Bronchial epithelial cell (primary cell): Measurements from ENCODE around the gene TOP3A. TPM values are rescaled to one million over a fixed set of nuclear protein-coding genes. Genes with fewer than 3 reads are reported as not detected.

Experiments
- DNase-seq: peaks from one replicate; pipeline ENCODE4 v3.0.0-alpha.2; 2010; ENCODE audit warnings: low read depth
- FAIRE-seq: peaks from 2 replicates; lab custom pipeline; 2011; peaks lifted over from hg19 to GRCh38; lab: Jason Lieb, UNC
- H3K27me3 ChIP-seq: 2 replicates; pipeline ENCODE4 v1.5.1; 2011; ENCODE audit warnings: low read length; ENCODE audit not compliant: control insufficient read depth, insufficient read depth
- H3K36me3 ChIP-seq: 2 replicates; pipeline ENCODE4 v1.5.1; 2011; ENCODE audit warnings: low read length; ENCODE audit not compliant: control insufficient read depth, insufficient read depth
- H3K4me3 ChIP-seq: 2 replicates; pipeline ENCODE4 v1.5.1; 2011; ENCODE audit warnings: mild to moderate bottlenecking, low read depth, low read length, control low read depth
- total RNA-seq: library from RNA; depleted of rRNA; stranded (reverse); fragments of >200 nt; gene quantifications from 2 replicates; pipeline ENCODE4 v1.2.1, GENCODE V29; 2014
- TF ChIP-seq, protein P1 (sequence below): IDR thresholded peaks from 2 replicates; pipeline ENCODE4 v1.5.1; 2011; ENCODE audit warnings: mild to moderate bottlenecking, moderate library complexity, low read length, control low read depth, inconsistent platforms; ENCODE audit not compliant: insufficient read depth, severe bottlenecking

The TOP3A gene
- total RNA-seq, 1 donor from 2014 or later = 22.4 TPM

DNA sequence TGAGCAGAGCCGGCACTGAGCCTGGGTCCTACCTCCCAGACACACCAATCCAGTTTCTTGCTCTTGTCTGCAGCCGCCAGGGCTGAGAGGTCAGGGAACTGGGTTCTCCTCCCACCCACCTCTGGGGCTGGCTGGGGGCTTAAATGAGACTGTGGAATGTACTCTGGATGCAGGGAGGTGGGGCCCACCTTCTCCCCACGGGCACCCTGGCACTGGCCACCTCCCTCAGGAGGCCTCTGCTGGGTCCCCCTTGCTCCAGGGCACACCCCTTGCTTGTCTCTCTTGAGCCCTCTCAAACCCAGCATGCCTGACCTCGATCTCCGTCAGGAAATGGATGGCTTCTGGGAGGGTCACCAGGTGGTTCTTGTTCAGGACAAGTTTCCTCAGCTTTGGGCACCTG is 62.6 kb downstream of the TOP3A start:
- Histone ChIP-seq H3K27me3 (no peaks in the 10 kb centered on the region), H3K4me3 (no peak overlapping the region), H3K36me3 (peaks cover 70% of the 10 kb centered on the region)
- DNase-seq (no peak), FAIRE-seq (no peak)
- TF ChIP-seq, protein P1, sequence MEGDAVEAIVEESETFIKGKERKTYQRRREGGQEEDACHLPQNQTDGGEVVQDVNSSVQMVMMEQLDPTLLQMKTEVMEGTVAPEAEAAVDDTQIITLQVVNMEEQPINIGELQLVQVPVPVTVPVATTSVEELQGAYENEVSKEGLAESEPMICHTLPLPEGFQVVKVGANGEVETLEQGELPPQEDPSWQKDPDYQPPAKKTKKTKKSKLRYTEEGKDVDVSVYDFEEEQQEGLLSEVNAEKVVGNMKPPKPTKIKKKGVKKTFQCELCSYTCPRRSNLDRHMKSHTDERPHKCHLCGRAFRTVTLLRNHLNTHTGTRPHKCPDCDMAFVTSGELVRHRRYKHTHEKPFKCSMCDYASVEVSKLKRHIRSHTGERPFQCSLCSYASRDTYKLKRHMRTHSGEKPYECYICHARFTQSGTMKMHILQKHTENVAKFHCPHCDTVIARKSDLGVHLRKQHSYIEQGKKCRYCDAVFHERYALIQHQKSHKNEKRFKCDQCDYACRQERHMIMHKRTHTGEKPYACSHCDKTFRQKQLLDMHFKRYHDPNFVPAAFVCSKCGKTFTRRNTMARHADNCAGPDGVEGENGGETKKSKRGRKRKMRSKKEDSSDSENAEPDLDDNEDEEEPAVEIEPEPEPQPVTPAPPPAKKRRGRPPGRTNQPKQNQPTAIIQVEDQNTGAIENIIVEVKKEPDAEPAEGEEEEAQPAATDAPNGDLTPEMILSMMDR = no peak

DNA sequence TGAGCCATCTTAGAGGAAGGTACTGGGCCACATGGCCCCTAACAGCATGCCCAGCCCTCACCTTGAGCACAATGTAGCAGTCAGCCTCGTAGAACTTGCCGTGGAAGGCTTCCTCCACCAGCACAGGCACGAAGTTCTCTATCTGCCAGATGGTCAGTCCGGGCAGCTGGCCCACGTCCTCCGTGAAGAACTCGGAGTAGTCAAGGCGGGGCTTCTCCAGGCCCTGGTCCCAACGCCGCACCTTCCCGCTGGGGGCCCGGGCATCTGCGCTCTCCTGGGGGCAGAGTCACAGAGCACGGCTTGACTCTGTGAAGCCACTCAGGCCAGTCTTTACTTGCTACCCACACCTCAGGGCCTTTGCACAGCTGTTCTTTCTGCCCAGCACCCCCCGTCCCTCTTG is 63.6 kb downstream of the TOP3A start:
- no peak for DNase-seq
- H3K27me3 ChIP-seq = no peaks in the 10 kb centered on the region
- peaks cover 70% of the 10 kb centered on the region for H3K36me3 ChIP-seq
- FAIRE-seq = no peak
- no peak overlapping the region for H3K4me3 ChIP-seq
- TF ChIP-seq, protein P1 = no peak

DNA sequence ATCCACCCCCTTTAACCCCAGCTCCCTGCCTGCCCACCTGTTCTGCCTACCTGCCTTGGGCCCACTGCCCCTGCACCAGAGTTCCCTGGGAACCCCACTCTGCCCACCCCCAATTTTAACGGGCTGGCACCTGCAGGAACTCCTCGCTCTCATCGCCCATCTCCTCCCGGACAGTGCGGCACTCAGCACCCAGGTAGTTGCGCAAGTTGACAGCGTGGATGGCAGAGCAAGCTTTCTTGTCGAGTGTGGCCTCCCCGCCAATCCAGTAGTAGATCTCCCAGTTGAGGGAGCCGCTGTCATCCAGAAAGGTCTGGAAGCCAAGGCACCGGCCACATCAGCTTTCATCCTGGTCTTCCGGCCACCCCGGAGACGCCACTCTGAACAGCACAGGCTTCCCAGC is 64.1 kb downstream of the TOP3A start:
- DNase-seq = no peak
- TF ChIP-seq, protein P1 = no peak
- H3K27me3 ChIP-seq = no peaks in the 10 kb centered on the region
- FAIRE-seq = no peak
- H3K4me3 ChIP-seq = no peak overlapping the region
- peaks cover 70% of the 10 kb centered on the region for H3K36me3 ChIP-seq

DNA sequence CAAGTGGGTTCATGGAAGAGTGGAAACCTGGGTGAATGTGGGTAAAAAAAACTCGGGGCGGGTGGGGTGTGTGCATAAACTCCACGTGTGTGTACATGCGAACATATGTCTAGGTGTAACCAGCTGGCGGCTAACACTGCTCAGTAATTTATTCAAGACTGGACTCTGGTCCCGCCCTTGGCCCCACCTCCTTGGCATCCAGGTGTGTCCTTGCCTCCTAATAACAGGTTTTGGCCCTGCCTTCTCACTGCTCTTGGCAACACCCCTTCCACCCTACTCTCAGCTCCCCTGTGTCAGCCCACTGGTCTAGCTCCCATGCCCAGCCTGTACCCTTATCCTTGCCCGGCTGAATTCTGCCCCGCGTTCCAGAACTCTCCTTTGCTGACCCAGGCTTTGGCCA is 64.5 kb downstream of the TOP3A start:
- peak; percentile 64 for DNase-seq
- peaks cover 70% of the 10 kb centered on the region for H3K36me3 ChIP-seq
- no peak for FAIRE-seq

DNA sequence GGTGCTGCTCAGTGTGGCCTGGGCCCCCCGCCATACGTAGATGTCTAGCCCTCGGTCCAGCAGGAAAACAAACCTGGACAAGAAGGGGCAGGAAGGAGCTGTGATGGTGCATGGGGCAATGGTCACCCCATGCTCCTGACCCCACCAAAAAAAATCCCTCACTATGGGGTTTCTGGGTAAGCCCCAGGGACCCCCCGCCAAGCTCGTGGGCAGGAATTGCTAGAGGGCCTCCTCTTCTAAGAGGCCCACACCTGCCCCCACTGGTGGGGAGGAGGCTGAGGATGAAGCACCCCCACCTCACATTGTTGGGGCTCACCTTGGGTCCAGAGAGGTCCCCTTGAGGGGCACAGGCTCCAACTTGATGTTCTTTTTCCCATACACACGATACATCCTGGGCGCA is 66.0 kb downstream of the TOP3A start:
- no peak for DNase-seq
- Histone ChIP-seq H3K27me3 (no peaks in the 10 kb centered on the region), H3K4me3 (no peak overlapping the region), H3K36me3 (peaks cover 61% of the 10 kb centered on the region)
- no peak for FAIRE-seq
- TF ChIP-seq, protein P1 = no peak

More for the DNA sequence above, 64.5 kb downstream of the TOP3A start:
- H3K4me3 ChIP-seq = no peak overlapping the region
- H3K27me3 ChIP-seq = no peaks in the 10 kb centered on the region
- TF ChIP-seq, protein P1 = no peak

DNA sequence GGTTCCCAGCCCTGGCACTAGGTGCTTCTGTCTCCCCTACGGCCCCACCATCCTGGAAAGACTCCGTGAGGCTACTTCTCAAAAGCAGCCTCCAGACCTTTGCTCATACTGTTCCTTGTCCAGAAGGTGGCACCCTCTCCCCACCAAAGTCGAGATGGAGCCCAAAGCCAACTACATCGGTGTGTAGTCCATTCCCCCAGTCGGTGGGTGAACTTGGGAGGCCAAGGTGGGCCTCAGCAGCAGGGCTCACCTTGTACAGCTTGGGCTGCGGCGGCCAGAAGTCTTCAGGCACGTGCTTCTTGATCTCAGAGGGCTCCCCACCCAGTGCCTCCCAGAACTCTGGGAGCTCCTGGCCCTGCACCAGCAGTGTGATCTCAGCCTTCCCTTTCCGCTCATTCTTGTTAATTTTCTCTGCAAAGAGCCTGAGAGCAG is 66.5 kb downstream of the TOP3A start:
- peak; percentile 18 for FAIRE-seq
- DNase-seq = peak; percentile 58
- H3K36me3 ChIP-seq = peaks cover 59% of the 10 kb centered on the region

More for the DNA sequence above, 66.5 kb downstream of the TOP3A start:
- H3K4me3 ChIP-seq = no peak overlapping the region
- H3K27me3 ChIP-seq = no peaks in the 10 kb centered on the region
- TF ChIP-seq, protein P1 = peak; percentile 86
